ENCODE results near the gene RAE1. TPM values are rescaled to one million over a fixed set of nuclear protein-coding genes. Genes with fewer than 3 reads are reported as not detected.

RAE1 gene
- total and polyA plus RNA-seq, 2 experiments from 2014 or later = 35.4 to 43.3 TPM

DNA sequence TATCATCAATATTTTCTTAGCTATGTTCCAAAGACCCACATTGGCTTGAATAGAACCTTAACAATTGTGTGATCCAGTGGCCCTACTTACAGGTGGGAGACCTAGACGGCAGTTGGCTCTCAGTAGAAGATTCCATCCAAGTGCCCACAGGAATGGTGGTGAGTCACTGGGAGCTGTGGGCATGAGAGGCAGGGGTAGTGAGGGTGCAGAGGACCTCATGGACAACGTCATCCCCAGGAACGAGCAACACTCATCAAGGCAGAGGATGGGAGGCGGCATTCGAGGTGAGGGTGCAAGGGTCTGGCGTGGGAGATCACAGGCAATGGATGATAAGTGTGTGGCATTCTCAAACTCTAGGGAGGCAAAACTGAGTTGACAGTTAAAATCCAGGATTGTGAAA is 38.9 kb upstream of the RAE1 start:
- ATAC-seq (no peak), DNase-seq (ENCODE audit: low spot score) (no peak)
- Histone ChIP-seq H3K36me3 (ENCODE audit: insufficient read depth) (no peaks in the 10 kb centered on the region), H3K79me2 (replicated peaks; ENCODE audit: insufficient read depth) (no peaks in the 10 kb centered on the region), H3K27me3 (ENCODE audit: insufficient read depth) (no peaks in the 10 kb centered on the region), H3F3A (replicated peaks; ENCODE audit: low read depth) (no peaks in the 10 kb centered on the region), H3K9me2 (ENCODE audit: insufficient read depth) (no peaks in the 10 kb centered on the region), H3K4me3 (no peak overlapping the region), H3K4me1 (ENCODE audit: insufficient read depth) (no peaks in the 10 kb centered on the region), H2AFZ (no peak overlapping the region), H3K27ac (ENCODE audit: low read depth) (no peak overlapping the region), H3K4me2 (no peak overlapping the region), H4K20me1 (replicated peaks; ENCODE audit: insufficient read depth) (no peaks in the 10 kb centered on the region)
- no peaks in the 10 kb centered on the region for H3K9me3 Mint-ChIP-seq
- H3K4me1 Mint-ChIP-seq = no peaks in the 10 kb centered on the region
- H3K27ac Mint-ChIP-seq = no peak overlapping the region
- no peaks in the 10 kb centered on the region for H3K27me3 Mint-ChIP-seq (ENCODE audit: insufficient read depth, low read depth, poor library complexity)
- TF ChIP-seq, protein P1, sequence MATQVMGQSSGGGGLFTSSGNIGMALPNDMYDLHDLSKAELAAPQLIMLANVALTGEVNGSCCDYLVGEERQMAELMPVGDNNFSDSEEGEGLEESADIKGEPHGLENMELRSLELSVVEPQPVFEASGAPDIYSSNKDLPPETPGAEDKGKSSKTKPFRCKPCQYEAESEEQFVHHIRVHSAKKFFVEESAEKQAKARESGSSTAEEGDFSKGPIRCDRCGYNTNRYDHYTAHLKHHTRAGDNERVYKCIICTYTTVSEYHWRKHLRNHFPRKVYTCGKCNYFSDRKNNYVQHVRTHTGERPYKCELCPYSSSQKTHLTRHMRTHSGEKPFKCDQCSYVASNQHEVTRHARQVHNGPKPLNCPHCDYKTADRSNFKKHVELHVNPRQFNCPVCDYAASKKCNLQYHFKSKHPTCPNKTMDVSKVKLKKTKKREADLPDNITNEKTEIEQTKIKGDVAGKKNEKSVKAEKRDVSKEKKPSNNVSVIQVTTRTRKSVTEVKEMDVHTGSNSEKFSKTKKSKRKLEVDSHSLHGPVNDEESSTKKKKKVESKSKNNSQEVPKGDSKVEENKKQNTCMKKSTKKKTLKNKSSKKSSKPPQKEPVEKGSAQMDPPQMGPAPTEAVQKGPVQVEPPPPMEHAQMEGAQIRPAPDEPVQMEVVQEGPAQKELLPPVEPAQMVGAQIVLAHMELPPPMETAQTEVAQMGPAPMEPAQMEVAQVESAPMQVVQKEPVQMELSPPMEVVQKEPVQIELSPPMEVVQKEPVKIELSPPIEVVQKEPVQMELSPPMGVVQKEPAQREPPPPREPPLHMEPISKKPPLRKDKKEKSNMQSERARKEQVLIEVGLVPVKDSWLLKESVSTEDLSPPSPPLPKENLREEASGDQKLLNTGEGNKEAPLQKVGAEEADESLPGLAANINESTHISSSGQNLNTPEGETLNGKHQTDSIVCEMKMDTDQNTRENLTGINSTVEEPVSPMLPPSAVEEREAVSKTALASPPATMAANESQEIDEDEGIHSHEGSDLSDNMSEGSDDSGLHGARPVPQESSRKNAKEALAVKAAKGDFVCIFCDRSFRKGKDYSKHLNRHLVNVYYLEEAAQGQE (IDR thresholded peaks at IDR 0.05; ENCODE audit: unreplicated experiment) = no peak
- no peak for TF ChIP-seq STAT1 (IDR thresholded peaks at IDR 0.05; ENCODE audit: unreplicated experiment)
- no peak for TF ChIP-seq ZNF331 (CRISPR knock-in tag; IDR thresholded peaks at IDR 0.05; ENCODE audit: low read depth)
- no peak for TF ChIP-seq NANOG (IDR thresholded peaks at IDR 0.05; ENCODE audit: borderline replicate concordance)
- TF ChIP-seq, protein P2, sequence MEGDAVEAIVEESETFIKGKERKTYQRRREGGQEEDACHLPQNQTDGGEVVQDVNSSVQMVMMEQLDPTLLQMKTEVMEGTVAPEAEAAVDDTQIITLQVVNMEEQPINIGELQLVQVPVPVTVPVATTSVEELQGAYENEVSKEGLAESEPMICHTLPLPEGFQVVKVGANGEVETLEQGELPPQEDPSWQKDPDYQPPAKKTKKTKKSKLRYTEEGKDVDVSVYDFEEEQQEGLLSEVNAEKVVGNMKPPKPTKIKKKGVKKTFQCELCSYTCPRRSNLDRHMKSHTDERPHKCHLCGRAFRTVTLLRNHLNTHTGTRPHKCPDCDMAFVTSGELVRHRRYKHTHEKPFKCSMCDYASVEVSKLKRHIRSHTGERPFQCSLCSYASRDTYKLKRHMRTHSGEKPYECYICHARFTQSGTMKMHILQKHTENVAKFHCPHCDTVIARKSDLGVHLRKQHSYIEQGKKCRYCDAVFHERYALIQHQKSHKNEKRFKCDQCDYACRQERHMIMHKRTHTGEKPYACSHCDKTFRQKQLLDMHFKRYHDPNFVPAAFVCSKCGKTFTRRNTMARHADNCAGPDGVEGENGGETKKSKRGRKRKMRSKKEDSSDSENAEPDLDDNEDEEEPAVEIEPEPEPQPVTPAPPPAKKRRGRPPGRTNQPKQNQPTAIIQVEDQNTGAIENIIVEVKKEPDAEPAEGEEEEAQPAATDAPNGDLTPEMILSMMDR (conservative IDR thresholded peaks at IDR 0.05; ENCODE audit: low read depth in 2 of 2) = no peak
- no peak for TF ChIP-seq EZH2 (IDR thresholded peaks at IDR 0.05; ENCODE audit: low read depth, unreplicated experiment)
- no peak for TF ChIP-seq JUNB (IDR thresholded peaks at IDR 0.05; ENCODE audit: unreplicated experiment)
- TF ChIP-seq, protein P3, sequence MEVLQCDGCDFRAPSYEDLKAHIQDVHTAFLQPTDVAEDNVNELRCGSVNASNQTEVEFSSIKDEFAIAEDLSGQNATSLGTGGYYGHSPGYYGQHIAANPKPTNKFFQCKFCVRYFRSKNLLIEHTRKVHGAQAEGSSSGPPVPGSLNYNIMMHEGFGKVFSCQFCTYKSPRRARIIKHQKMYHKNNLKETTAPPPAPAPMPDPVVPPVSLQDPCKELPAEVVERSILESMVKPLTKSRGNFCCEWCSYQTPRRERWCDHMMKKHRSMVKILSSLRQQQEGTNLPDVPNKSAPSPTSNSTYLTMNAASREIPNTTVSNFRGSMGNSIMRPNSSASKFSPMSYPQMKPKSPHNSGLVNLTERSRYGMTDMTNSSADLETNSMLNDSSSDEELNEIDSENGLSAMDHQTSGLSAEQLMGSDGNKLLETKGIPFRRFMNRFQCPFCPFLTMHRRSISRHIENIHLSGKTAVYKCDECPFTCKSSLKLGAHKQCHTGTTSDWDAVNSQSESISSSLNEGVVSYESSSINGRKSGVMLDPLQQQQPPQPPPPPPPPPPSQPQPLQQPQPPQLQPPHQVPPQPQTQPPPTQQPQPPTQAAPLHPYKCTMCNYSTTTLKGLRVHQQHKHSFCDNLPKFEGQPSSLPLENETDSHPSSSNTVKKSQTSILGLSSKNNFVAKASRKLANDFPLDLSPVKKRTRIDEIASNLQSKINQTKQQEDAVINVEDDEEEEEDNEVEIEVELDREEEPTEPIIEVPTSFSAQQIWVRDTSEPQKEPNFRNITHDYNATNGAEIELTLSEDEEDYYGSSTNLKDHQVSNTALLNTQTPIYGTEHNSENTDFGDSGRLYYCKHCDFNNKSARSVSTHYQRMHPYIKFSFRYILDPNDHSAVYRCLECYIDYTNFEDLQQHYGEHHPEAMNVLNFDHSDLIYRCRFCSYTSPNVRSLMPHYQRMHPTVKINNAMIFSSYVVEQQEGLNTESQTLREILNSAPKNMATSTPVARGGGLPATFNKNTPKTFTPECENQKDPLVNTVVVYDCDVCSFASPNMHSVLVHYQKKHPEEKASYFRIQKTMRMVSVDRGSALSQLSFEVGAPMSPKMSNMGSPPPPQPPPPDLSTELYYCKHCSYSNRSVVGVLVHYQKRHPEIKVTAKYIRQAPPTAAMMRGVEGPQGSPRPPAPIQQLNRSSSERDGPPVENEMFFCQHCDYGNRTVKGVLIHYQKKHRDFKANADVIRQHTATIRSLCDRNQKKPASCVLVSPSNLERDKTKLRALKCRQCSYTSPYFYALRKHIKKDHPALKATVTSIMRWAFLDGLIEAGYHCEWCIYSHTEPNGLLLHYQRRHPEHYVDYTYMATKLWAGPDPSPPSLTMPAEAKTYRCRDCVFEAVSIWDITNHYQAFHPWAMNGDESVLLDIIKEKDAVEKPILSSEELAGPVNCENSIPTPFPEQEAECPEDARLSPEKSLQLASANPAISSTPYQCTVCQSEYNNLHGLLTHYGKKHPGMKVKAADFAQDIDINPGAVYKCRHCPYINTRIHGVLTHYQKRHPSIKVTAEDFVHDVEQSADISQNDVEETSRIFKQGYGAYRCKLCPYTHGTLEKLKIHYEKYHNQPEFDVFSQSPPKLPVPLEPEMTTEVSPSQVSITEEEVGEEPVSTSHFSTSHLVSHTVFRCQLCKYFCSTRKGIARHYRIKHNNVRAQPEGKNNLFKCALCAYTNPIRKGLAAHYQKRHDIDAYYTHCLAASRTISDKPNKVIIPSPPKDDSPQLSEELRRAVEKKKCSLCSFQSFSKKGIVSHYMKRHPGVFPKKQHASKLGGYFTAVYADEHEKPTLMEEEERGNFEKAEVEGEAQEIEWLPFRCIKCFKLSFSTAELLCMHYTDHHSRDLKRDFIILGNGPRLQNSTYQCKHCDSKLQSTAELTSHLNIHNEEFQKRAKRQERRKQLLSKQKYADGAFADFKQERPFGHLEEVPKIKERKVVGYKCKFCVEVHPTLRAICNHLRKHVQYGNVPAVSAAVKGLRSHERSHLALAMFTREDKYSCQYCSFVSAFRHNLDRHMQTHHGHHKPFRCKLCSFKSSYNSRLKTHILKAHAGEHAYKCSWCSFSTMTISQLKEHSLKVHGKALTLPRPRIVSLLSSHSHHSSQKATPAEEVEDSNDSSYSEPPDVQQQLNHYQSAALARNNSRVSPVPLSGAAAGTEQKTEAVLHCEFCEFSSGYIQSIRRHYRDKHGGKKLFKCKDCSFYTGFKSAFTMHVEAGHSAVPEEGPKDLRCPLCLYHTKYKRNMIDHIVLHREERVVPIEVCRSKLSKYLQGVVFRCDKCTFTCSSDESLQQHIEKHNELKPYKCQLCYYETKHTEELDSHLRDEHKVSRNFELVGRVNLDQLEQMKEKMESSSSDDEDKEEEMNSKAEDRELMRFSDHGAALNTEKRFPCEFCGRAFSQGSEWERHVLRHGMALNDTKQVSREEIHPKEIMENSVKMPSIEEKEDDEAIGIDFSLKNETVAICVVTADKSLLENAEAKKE (CRISPR knock-in tag; IDR thresholded peaks at IDR 0.05) = no peak
- TF ChIP-seq CREB1 (CRISPR knock-in tag; IDR thresholded peaks at IDR 0.05; ENCODE audit: low read depth) = no peak
- no peak for TF ChIP-seq EZH2phosphoT487 (IDR thresholded peaks at IDR 0.05; ENCODE audit: unreplicated experiment)
- TF ChIP-seq, protein P4, sequence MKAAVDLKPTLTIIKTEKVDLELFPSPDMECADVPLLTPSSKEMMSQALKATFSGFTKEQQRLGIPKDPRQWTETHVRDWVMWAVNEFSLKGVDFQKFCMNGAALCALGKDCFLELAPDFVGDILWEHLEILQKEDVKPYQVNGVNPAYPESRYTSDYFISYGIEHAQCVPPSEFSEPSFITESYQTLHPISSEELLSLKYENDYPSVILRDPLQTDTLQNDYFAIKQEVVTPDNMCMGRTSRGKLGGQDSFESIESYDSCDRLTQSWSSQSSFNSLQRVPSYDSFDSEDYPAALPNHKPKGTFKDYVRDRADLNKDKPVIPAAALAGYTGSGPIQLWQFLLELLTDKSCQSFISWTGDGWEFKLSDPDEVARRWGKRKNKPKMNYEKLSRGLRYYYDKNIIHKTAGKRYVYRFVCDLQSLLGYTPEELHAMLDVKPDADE (IDR thresholded peaks at IDR 0.05) = no peak
- TF ChIP-seq ZNF114 (CRISPR knock-in tag; IDR thresholded peaks at IDR 0.05) = no peak
- no peak for TF ChIP-seq POLR2AphosphoS5 (IDR thresholded peaks at IDR 0.05; ENCODE audit: low read depth)
- no peaks in the 10 kb centered on the region for H3K36me3 Mint-ChIP-seq (ENCODE audit: low read depth)
- H3K4me3 Mint-ChIP-seq = no peak overlapping the region
